Endodermal cell (in vitro differentiated cells): ENCODE data around the gene OGDH. TPM values are rescaled to one million over a fixed set of nuclear protein-coding genes. Genes with fewer than 3 reads are reported as not detected.

ENCODE experiments used
- DNase-seq: peaks from one replicate; pipeline ENCODE4 v3.0.0-alpha.2; 2017
- H3K27ac ChIP-seq: 2 replicates; pipeline ENCODE4 v1.5.1; 2013; ENCODE audit warnings: mild to moderate bottlenecking, low read depth, low read length, moderate library complexity
- H3K27me3 ChIP-seq: 2 replicates; pipeline ENCODE4 v1.6.1; 2013; ENCODE audit warnings: mild to moderate bottlenecking, low read length, moderate library complexity; ENCODE audit not compliant: insufficient read depth, control insufficient read depth, poor library complexity, severe bottlenecking
- H3K36me3 ChIP-seq: 2 replicates; pipeline ENCODE4 v1.7.0; 2013; ENCODE audit warnings: mild to moderate bottlenecking, low read length, moderate library complexity; ENCODE audit not compliant: control insufficient read depth, insufficient read depth
- H3K4me1 ChIP-seq: one replicate; pipeline ENCODE4 v1.7.0; 2013; ENCODE audit warnings: low read length; ENCODE audit not compliant: control insufficient read depth, insufficient read depth
- H3K4me3 ChIP-seq: 2 replicates; pipeline ENCODE4 v1.5.1; 2013; ENCODE audit warnings: mild to moderate bottlenecking, low read length, moderate library complexity
- H3K9ac ChIP-seq: 2 replicates; pipeline ENCODE4 v1.6.1; 2013; ENCODE audit warnings: mild to moderate bottlenecking, low read length, moderate library complexity; ENCODE audit not compliant: poor library complexity, severe bottlenecking; ENCODE audit errors: extremely low read depth
- H3K9me3 ChIP-seq: 2 replicates; pipeline ENCODE4 v1.6.1; 2013; ENCODE audit warnings: mild to moderate bottlenecking, low read length, moderate library complexity; ENCODE audit not compliant: control insufficient read depth
- H3K27ac Mint-ChIP-seq: 2 replicates; pipeline ENCODE4 v1.8.0; 2020; ENCODE audit warnings: mixed read lengths
- H3K27me3 Mint-ChIP-seq: 2 replicates; pipeline ENCODE4 v1.8.0; 2021; ENCODE audit warnings: mild to moderate bottlenecking, mixed read lengths; ENCODE audit not compliant: insufficient read depth
- H3K36me3 Mint-ChIP-seq: 2 replicates; pipeline ENCODE4 v1.8.0; 2020; ENCODE audit warnings: low read depth, mixed read lengths
- H3K4me1 Mint-ChIP-seq: 2 replicates; pipeline ENCODE4 v1.8.0; 2020; ENCODE audit warnings: mixed read lengths
- H3K4me3 Mint-ChIP-seq: 2 replicates; pipeline ENCODE4 v1.8.0; 2020; ENCODE audit warnings: mild to moderate bottlenecking, moderate library complexity, mixed read lengths
- H3K9me3 Mint-ChIP-seq: 2 replicates; pipeline ENCODE4 v1.8.0; 2020; ENCODE audit warnings: mild to moderate bottlenecking, mixed read lengths
- CTCF ChIP-seq: fragments of 200-600 bp; sonication (generic); conservative IDR thresholded peaks from 2 replicates; pipeline ENCODE4 v1.5.0; 2021; ENCODE audit warnings: antibody characterized with exemption, mild to moderate bottlenecking
- WGBS, 2 experiments: methylation state at CpG; one replicate each; pipeline versions ENCODE4 v1.1.5 to v1.1.7; 2013; ENCODE audit warnings: missing lambda C conversion rate in 2 of 2, mixed read lengths in 1 of 2; ENCODE audit not compliant: insufficient coverage in 1 of 2, insufficient read length in 1 of 2; 5-methylcytosine and 5-hydroxymethylcytosine counted together
- total RNA-seq, 2 donors: library from RNA; stranded (reverse); fragmentation: NEBNext Ultra II Directional in 1 of 2; extraction: Animal tissue kit (Norgen Biotek cat#: 25700) in 1 of 2; gene quantifications; 2 replicates in 1 of 2; 3 replicates in 1 of 2; pipeline ENCODE4 v1.2.1, GENCODE V29; 2021

OGDH gene
- total RNA-seq, 2 donors from 2014 or later: 82.5 to 96.0 TPM

GRCh38 chr7:44621750-44622103 is 15.3 kb downstream of the OGDH start:
- Mint-ChIP-seq H3K36me3 (peaks cover 15% of the 10 kb centered on the region), H3K9me3 (no peaks in the 10 kb centered on the region), H3K4me3 (no peak overlapping the region), H3K27me3 (no peaks in the 10 kb centered on the region), H3K27ac (no peak overlapping the region), H3K4me1 (peaks cover 4% of the 10 kb centered on the region)
- DNase-seq: no peak
- TF ChIP-seq CTCF: no peak
- no peaks in the 10 kb centered on the region for H3K4me1 ChIP-seq
- 94 to 100% methylated on average over 5 of the region's 5 CpGs for WGBS, 2 experiments
- no peak overlapping the region for H3K9ac ChIP-seq
- H3K36me3 ChIP-seq: peaks cover 18% of the 10 kb centered on the region
- no peak overlapping the region for H3K27ac ChIP-seq
- H3K4me3 ChIP-seq: no peak overlapping the region
- no peaks in the 10 kb centered on the region for H3K9me3 ChIP-seq
- no peaks in the 10 kb centered on the region for H3K27me3 ChIP-seq

- 97 to 100% methylated on average over 2 to 5 of the region's 5 CpGs for WGBS, 2 experiments
- peaks cover 4% of the 10 kb centered on the region for H3K4me1 Mint-ChIP-seq
Measured at GRCh38 chr7:44622342-44623151, 16.1 kb downstream of the OGDH start.

GRCh38 chr7:44624318-44624717 is 17.9 kb downstream of the OGDH start:
- no peaks in the 10 kb centered on the region for H3K9me3 Mint-ChIP-seq
- peak overlapping the region; percentile 30 for H3K27ac Mint-ChIP-seq
- Histone ChIP-seq H3K9me3 (no peaks in the 10 kb centered on the region), H3K4me1 (no peaks in the 10 kb centered on the region), H3K36me3 (peaks cover 20% of the 10 kb centered on the region), H3K27me3 (no peaks in the 10 kb centered on the region), H3K9ac (no peak overlapping the region), H3K4me3 (no peak overlapping the region), H3K27ac (no peak overlapping the region)
- 95 to 99% methylated on average over 9 of the region's 9 CpGs for WGBS, 2 experiments
- peaks cover 4% of the 10 kb centered on the region for H3K4me1 Mint-ChIP-seq
- H3K36me3 Mint-ChIP-seq: peaks cover 18% of the 10 kb centered on the region
- no peak for DNase-seq
- H3K27me3 Mint-ChIP-seq: no peaks in the 10 kb centered on the region
- no peak overlapping the region for H3K4me3 Mint-ChIP-seq
- no peak for TF ChIP-seq CTCF

More at GRCh38 chr7:44622342-44623151, 16.1 kb downstream of the OGDH start:
- Histone ChIP-seq H3K9me3 (no peaks in the 10 kb centered on the region), H3K4me1 (no peaks in the 10 kb centered on the region), H3K9ac (no peak overlapping the region), H3K27ac (no peak overlapping the region), H3K27me3 (no peaks in the 10 kb centered on the region), H3K36me3 (peaks cover 20% of the 10 kb centered on the region), H3K4me3 (no peak overlapping the region)
- no peak overlapping the region for H3K4me3 Mint-ChIP-seq
- no peaks in the 10 kb centered on the region for H3K9me3 Mint-ChIP-seq
- no peak for DNase-seq
- no peaks in the 10 kb centered on the region for H3K27me3 Mint-ChIP-seq
- TF ChIP-seq CTCF: no peak
- no peak overlapping the region for H3K27ac Mint-ChIP-seq
- peaks cover 15% of the 10 kb centered on the region for H3K36me3 Mint-ChIP-seq
